H9 (cell line): ENCODE measurements around the gene DENND6B. TPM values are rescaled to one million over a fixed set of nuclear protein-coding genes. Genes with fewer than 3 reads are reported as not detected.

Source experiments
- DNase-seq: peaks from one replicate; pipeline ENCODE4 v3.0.0-alpha.2; 2017
- H2AFZ ChIP-seq: one replicate; pipeline ENCODE4 v1.6.1; 2013; ENCODE audit warnings: mild to moderate bottlenecking, low read length, control low read depth, moderate library complexity
- H2AK5ac ChIP-seq: 2 replicates; pipeline ENCODE4 v1.6.1; 2013; ENCODE audit warnings: low read length, control low read depth, mixed read lengths; ENCODE audit not compliant: insufficient read length
- H2BK120ac ChIP-seq: one replicate; pipeline ENCODE4 v1.6.1; 2013; ENCODE audit warnings: low read depth, mild to moderate bottlenecking, low read length, control low read depth, inconsistent platforms; ENCODE audit not compliant: poor library complexity, severe bottlenecking
- H2BK12ac ChIP-seq: 2 replicates; pipeline ENCODE4 v1.6.1; 2013; ENCODE audit warnings: low read length, control low read depth, mixed read lengths, low read depth; ENCODE audit not compliant: insufficient read length
- H2BK15ac ChIP-seq: 2 replicates; pipeline ENCODE4 v1.6.1; 2013; ENCODE audit warnings: low read depth, low read length, control low read depth
- H2BK20ac ChIP-seq: one replicate; pipeline ENCODE4 v1.6.1; 2013; ENCODE audit warnings: low read depth, mild to moderate bottlenecking, low read length, control low read depth, inconsistent platforms; ENCODE audit not compliant: poor library complexity, severe bottlenecking
- H2BK5ac ChIP-seq: 2 replicates; pipeline ENCODE4 v1.6.1; 2013; ENCODE audit warnings: low read length, control low read depth, mixed read lengths; ENCODE audit not compliant: insufficient read length
- H3K14ac ChIP-seq: 2 replicates; pipeline ENCODE4 v1.6.1; 2013; ENCODE audit warnings: low read length, control low read depth; ENCODE audit not compliant: insufficient read depth
- H3K18ac ChIP-seq: 2 replicates; pipeline ENCODE4 v1.6.1; 2013; ENCODE audit warnings: low read depth, mild to moderate bottlenecking, mixed read lengths, low read length, control low read depth; ENCODE audit not compliant: insufficient read length
- H3K23ac ChIP-seq: 2 replicates; pipeline ENCODE4 v1.6.1; 2013; ENCODE audit warnings: low read length, control low read depth, mixed read lengths, low read depth; ENCODE audit not compliant: insufficient read length
- H3K23me2 ChIP-seq: 2 replicates; pipeline ENCODE4 v1.6.1; 2013; ENCODE audit warnings: low read depth, mild to moderate bottlenecking, mixed read lengths, low read length, control low read depth; ENCODE audit not compliant: insufficient read length, poor library complexity, severe bottlenecking
- H3K27ac ChIP-seq: 2 replicates; pipeline ENCODE4 v1.5.1; 2013; ENCODE audit warnings: low read length, control low read depth, mixed read lengths, low read depth; ENCODE audit not compliant: insufficient read length
- H3K27me3 ChIP-seq: 2 replicates; pipeline ENCODE4 v1.6.1; 2013; ENCODE audit warnings: low read length, control low read depth, inconsistent platforms; ENCODE audit not compliant: insufficient read depth
- H3K4ac ChIP-seq: 2 replicates; pipeline ENCODE4 v1.6.1; 2013; ENCODE audit warnings: low read depth, mild to moderate bottlenecking, control low read depth, inconsistent platforms, low read length, moderate library complexity
- H3K4me1 ChIP-seq: 2 replicates; pipeline ENCODE4 v1.6.1; 2013; ENCODE audit warnings: low read length, control low read depth, inconsistent platforms; ENCODE audit not compliant: insufficient read depth
- H3K4me2 ChIP-seq: 2 replicates; pipeline ENCODE4 v1.6.1; 2013; ENCODE audit warnings: low read length, control low read depth, mixed read lengths; ENCODE audit not compliant: insufficient read length, insufficient read depth
- H3K56ac ChIP-seq: 2 replicates; pipeline ENCODE4 v1.6.1; 2013; ENCODE audit warnings: low read depth, mild to moderate bottlenecking, mixed read lengths, low read length, control low read depth; ENCODE audit not compliant: insufficient read length
- H3K79me1 ChIP-seq: 2 replicates; pipeline ENCODE4 v1.6.1; 2013; ENCODE audit warnings: low read depth, mild to moderate bottlenecking, moderate library complexity, low read length, control low read depth, inconsistent platforms; ENCODE audit not compliant: insufficient read depth, poor library complexity, severe bottlenecking
- H3K79me2 ChIP-seq: 2 replicates; pipeline ENCODE4 v1.6.1; 2013; ENCODE audit warnings: low read length, control low read depth, inconsistent platforms; ENCODE audit not compliant: insufficient read depth
- H3K9ac ChIP-seq: 2 replicates; pipeline ENCODE4 v1.6.1; 2013; ENCODE audit warnings: low read length, control low read depth, mixed read lengths; ENCODE audit not compliant: insufficient read length; ENCODE audit errors: extremely low read depth
- H3K9me3 ChIP-seq: one replicate; pipeline ENCODE4 v1.6.1; 2013; ENCODE audit warnings: low read depth, low read length, inconsistent platforms; ENCODE audit not compliant: control insufficient read depth
- H3T11ph ChIP-seq: one replicate; pipeline ENCODE4 v1.6.1; 2013; ENCODE audit warnings: mild to moderate bottlenecking, low read length, control low read depth, inconsistent platforms
- H4K20me1 ChIP-seq: one replicate; pipeline ENCODE4 v1.6.1; 2013; ENCODE audit not compliant: control insufficient read depth, insufficient read length, insufficient read depth
- H4K5ac ChIP-seq: 2 replicates; pipeline ENCODE4 v1.6.1; 2013; ENCODE audit warnings: low read depth, mild to moderate bottlenecking, mixed read lengths, low read length, control low read depth; ENCODE audit not compliant: insufficient read length
- H4K8ac ChIP-seq: replicated peaks from 2 replicates; pipeline ENCODE4 v1.6.1; 2013; ENCODE audit warnings: low read length, control low read depth, mixed read lengths, low read depth; ENCODE audit not compliant: insufficient read length
- H4K91ac ChIP-seq: 2 replicates; pipeline ENCODE4 v1.6.1; 2013; ENCODE audit warnings: low read depth, mild to moderate bottlenecking, moderate library complexity, mixed read lengths, low read length, control low read depth; ENCODE audit not compliant: insufficient read length
- H3K27ac Mint-ChIP-seq, 3 experiments: 2 replicates in 2 of 3; 3 replicates in 1 of 3; pipeline ENCODE4 v1.8.0; 2020 to 2021; ENCODE audit warnings: mixed read lengths in 3 of 3, mild to moderate bottlenecking in 1 of 3, moderate library complexity in 1 of 3
- H3K27me3 Mint-ChIP-seq: 2 replicates; pipeline ENCODE4 v1.8.0; 2021; ENCODE audit warnings: low read depth, mild to moderate bottlenecking, moderate library complexity, mixed read lengths
- H3K36me3 Mint-ChIP-seq, 3 experiments: 2 replicates in 2 of 3; 3 replicates in 1 of 3; pipeline ENCODE4 v1.8.0; 2020 to 2021; ENCODE audit warnings: low read depth in 3 of 3, mixed read lengths in 3 of 3; ENCODE audit not compliant: insufficient read depth in 1 of 3
- H3K4me1 Mint-ChIP-seq, 2 experiments: 2 replicates each; pipeline ENCODE4 v1.8.0; 2020; ENCODE audit warnings: mixed read lengths in 2 of 2
- H3K4me3 Mint-ChIP-seq, 2 experiments: 2 replicates in 1 of 2; 3 replicates in 1 of 2; pipeline ENCODE4 v1.8.0; 2020 to 2021; ENCODE audit warnings: mild to moderate bottlenecking in 2 of 2, mixed read lengths in 2 of 2, moderate library complexity in 1 of 2
- H3K9me3 Mint-ChIP-seq, 2 experiments: 2 replicates in 1 of 2; 3 replicates in 1 of 2; pipeline ENCODE4 v1.8.0; 2020; ENCODE audit warnings: mild to moderate bottlenecking in 2 of 2, mixed read lengths in 2 of 2, moderate library complexity in 1 of 2
- CTCF ChIP-seq: fragments of 200-600 bp; sonication (generic); conservative IDR thresholded peaks from 3 replicates; pipeline ENCODE4 v1.8.0; 2021; ENCODE audit warnings: antibody characterized with exemption, mild to moderate bottlenecking
- WGBS: extraction: QIAGEN DNeasy Blood & Tissue Kit; methylation state at CpG from one replicate; pipeline ENCODE4 v1.1.7; 2013; ENCODE audit warnings: missing lambda C conversion rate, low lambda C conversion rate, mixed read lengths; ENCODE audit not compliant: insufficient read length; ENCODE audit errors: extremely low coverage; 5-methylcytosine and 5-hydroxymethylcytosine counted together
- total RNA-seq: library from RNA; stranded (reverse); gene quantifications from 2 replicates; pipeline ENCODE4 v1.2.1, GENCODE V29; 2021

The DENND6B gene
- total RNA-seq, 1 experiment from 2014 or later: 1.5 TPM

GRCh38 chr22:50314455-50315288, 12.1 kb downstream of the DENND6B start:
- H3K4me1 Mint-ChIP-seq: peaks cover 6 to 7% of the 10 kb centered on the region in 2 experiments
- WGBS: no CpG with 5 or more reads among the region's 33 CpGs
- H3K4me2 ChIP-seq: no peak overlapping the region

More at GRCh38 chr22:50314455-50315288, 12.1 kb downstream of the DENND6B start:
- Histone ChIP-seq H2BK15ac (no peak overlapping the region), H2BK12ac (no peak overlapping the region), H3K4me1 (no peaks in the 10 kb centered on the region), H3K23ac (no peak overlapping the region), H3K27ac (no peak overlapping the region), H3K4ac (no peak overlapping the region), H4K5ac (no peak overlapping the region), H3K23me2 (no peaks in the 10 kb centered on the region), H3K9ac (no peak overlapping the region), H2BK20ac (no peak overlapping the region), H2AK5ac (no peak overlapping the region), H3K27me3 (no peaks in the 10 kb centered on the region), H3K18ac (no peak overlapping the region), H2BK5ac (no peak overlapping the region), H4K91ac (no peak overlapping the region), H4K8ac (no peak overlapping the region), H3K14ac (no peak overlapping the region; the same call in 1 of the 2 replicates), H4K20me1 (peaks cover 2% of the 10 kb centered on the region), H3K9me3 (no peaks in the 10 kb centered on the region), H3K56ac (no peak overlapping the region), H2BK120ac (no peak overlapping the region), H3K79me1 (no peaks in the 10 kb centered on the region), H3K79me2 (no peaks in the 10 kb centered on the region), H3T11ph (no peak overlapping the region), H2AFZ (no peak overlapping the region)
- Mint-ChIP-seq H3K36me3 (no peaks in the 10 kb centered on the region; a peak in 1 of 7 replicates), H3K4me3 (no peak overlapping the region; a peak in 1 of 5 replicates), H3K27ac (peak overlapping the region in 1 of 3 experiments; percentile 16; a peak in 2 of 7 replicates), H3K9me3 (no peaks in the 10 kb centered on the region), H3K27me3 (peaks cover 5% of the 10 kb centered on the region)
- TF ChIP-seq CTCF: no peak
- DNase-seq: peak; percentile 61
